ENCODE data around the gene CSNK2A1. TPM values are rescaled to one million over a fixed set of nuclear protein-coding genes. Genes with fewer than 3 reads are reported as not detected.

Gene CSNK2A1
- total and polyA plus RNA-seq, 2 of the 8 experiments (the other 6 are each of a cell fraction or from before 2014, with no cell fraction given), result 117 to 260 TPM

DNA sequence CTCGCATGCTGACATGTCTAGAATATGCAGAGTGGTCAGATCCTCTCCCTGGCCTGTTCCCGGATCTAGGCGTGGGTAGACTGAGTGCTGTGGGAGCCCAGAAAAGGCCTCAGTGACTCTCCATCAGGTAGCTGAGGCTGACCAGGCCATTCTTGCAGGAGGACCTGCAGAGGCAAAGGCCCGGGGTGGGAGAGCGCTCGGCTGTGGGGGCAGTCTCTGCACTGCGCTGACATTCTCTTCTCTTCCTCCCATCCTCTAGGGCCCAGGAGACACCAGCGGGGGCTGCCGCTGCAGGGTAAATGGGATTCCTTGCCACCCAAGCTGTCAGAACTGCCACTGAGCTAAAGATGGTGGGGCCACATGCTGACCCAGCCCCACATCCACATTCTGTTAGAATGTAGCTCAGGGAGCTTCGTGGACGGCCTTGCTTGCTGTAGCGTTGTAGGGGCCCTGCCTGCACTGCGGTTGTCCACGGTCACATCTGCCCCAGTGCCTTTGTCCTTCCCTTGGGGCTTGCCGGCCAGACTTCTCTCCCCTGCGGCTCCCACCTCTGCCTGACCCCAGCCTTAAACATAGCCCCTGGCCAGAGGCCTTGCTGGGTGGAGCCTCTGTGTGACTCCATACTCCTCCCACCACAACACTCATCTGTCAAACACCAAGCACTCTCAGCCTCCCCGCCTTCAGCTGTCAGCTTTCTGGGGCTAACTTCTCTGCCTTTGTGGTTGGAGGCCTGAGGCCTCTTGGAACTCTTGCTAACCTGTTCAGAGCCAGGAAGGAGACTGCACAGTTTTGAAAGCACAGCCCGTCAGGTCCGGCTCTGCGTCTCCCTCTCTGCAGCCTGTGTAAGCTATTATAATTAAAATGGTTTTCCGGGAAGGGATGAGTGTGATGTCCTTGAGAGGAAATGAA, 113.2 kb downstream of the CSNK2A1 start:
- Histone ChIP-seq H3K18ac (ENCODE audit: extremely low read depth, low read length) (no peak overlapping the region), H4K20me1 (replicated peaks in 1 of 2; ENCODE audit: control insufficient read depth in 1 of 2, insufficient read depth in 2 of 2, low read length in 2 of 2) (peaks cover 14 to 37% of the 10 kb centered on the region in 2 experiments), H2BK5ac (ENCODE audit: low read depth, low read length) (no peak overlapping the region), H3K9me3 (ENCODE audit: insufficient read depth in 2 of 2, low read depth in 1 of 2, low read length in 1 of 2) (no peaks in the 10 kb centered on the region), H2AK5ac (ENCODE audit: low read depth, low read length) (no peak overlapping the region), H2BK15ac (ENCODE audit: low read length) (no peak overlapping the region), H3K79me1 (ENCODE audit: low read depth, low read length) (no peaks in the 10 kb centered on the region), H3K4me2 (ENCODE audit: insufficient read depth in 1 of 2, low read depth in 2 of 2, low read length in 2 of 2) (no peak overlapping the region), H3K79me2 (ENCODE audit: control insufficient read depth in 1 of 2, insufficient read depth in 2 of 2, low read length in 2 of 2) (no peaks in the 10 kb centered on the region), H3K56ac (replicated peaks; ENCODE audit: insufficient read length, low read depth, low read length) (no peak overlapping the region), H4K91ac (replicated peaks; ENCODE audit: insufficient read length, low read length) (no peak overlapping the region), H3K9ac (replicated peaks in 1 of 4; ENCODE audit: extremely low read depth in 1 of 4, low read depth in 3 of 4, low read length in 3 of 4) (no peak overlapping the region), H3K4me3 (ENCODE audit: extremely low read depth in 1 of 4, insufficient read depth in 2 of 4, low read depth in 3 of 4, low read length in 4 of 4) (no peak overlapping the region), H3K23ac (ENCODE audit: insufficient read length) (no peak overlapping the region), H3K23me2 (ENCODE audit: low read depth, low read length) (no peaks in the 10 kb centered on the region), H2AFZ (ENCODE audit: low read length) (no peak overlapping the region), H4K5ac (ENCODE audit: insufficient read length, low read depth, low read length) (no peak overlapping the region), H2BK12ac (ENCODE audit: low read depth, low read length) (no peak overlapping the region), H2BK20ac (ENCODE audit: low read length) (no peak overlapping the region), H3K27ac (ENCODE audit: low read depth, low read length) (no peak overlapping the region), H3K4ac (replicated peaks; ENCODE audit: insufficient read length, low read depth, low read length) (no peak overlapping the region), H3K14ac (ENCODE audit: insufficient read length) (no peak overlapping the region), H3K27me3 (replicated peaks in 1 of 4; ENCODE audit: control insufficient read depth in 3 of 4, extremely low read depth in 1 of 4, insufficient read depth in 3 of 4, low read length in 3 of 4) (peaks cover 0 to 7% (median 3%) of the 10 kb centered on the region in 4 experiments; a peak in 4 of 7 replicates), H3K36me3 (ENCODE audit: control insufficient read depth in 2 of 4, insufficient read depth in 4 of 4, low read length in 3 of 4) (peaks cover 0 to 16% (median 6%) of the 10 kb centered on the region in 4 experiments; a peak in 5 of 8 replicates), H3K4me1 (replicated peaks in 1 of 4; ENCODE audit: control insufficient read depth in 3 of 4, insufficient read depth in 4 of 4, low read length in 3 of 4) (peaks cover 0 to 13% (median 5%) of the 10 kb centered on the region in 4 experiments; a peak in 6 of 7 replicates), H2BK120ac (replicated peaks; ENCODE audit: low read depth, low read length) (no peak overlapping the region), H4K8ac (ENCODE audit: extremely low read depth, insufficient read depth, low read length) (no peak overlapping the region)
- ChIA-PET CTCF (ENCODE audit: partially characterized antibody) (interaction anchor here (1.0 to 3.8 kb wide), 15 partner anchors 8 to 216 kb away, joined by 3 to 52 read pairs (median 5); no protein-coding TSS in a partner anchor), POLR2A (ENCODE audit: partially characterized antibody) (interaction anchor here (0.6 to 1.5 kb wide), 11 partner anchors 8 to 83 kb away, joined by 3 to 4 read pairs (median 3); partner anchors contain the start of genes NRSN2, TBC1D20 and TRIB3)
- FAIRE-seq, result no peak
- 94% methylated on average over 21 of the region's 21 CpGs; no CpG with 5 or more reads in 1 of the 2 experiments for WGBS, 2 experiments (ENCODE audit: extremely low coverage in 1 of 2, insufficient coverage in 1 of 2, insufficient read length in 1 of 2, insufficient replicate concordance in 2 of 2, low coverage in 1 of 2, low lambda C conversion rate in 2 of 2, missing lambda C conversion rate in 1 of 2)
- no peak for DNase-seq (ENCODE audit: low read depth in 1 of 2, low spot score in 2 of 2)
- TF ChIP-seq MAX (IDR thresholded peaks at IDR 0.05) (no peak), KDM5A (IDR thresholded peaks at IDR 0.05; ENCODE audit: low read length) (no peak), KDM4A (IDR thresholded peaks at IDR 0.05; ENCODE audit: low read depth, low read length, severe bottlenecking) (no peak), MAFK (IDR thresholded peaks at IDR 0.05; ENCODE audit: low read depth, low read length) (no peak), E2F6 (IDR thresholded peaks at IDR 0.05) (no peak), POU5F1 (IDR thresholded peaks at IDR 0.05; ENCODE audit: low read depth, low read length) (no peak), GTF2F1 (IDR thresholded peaks at IDR 0.05; ENCODE audit: borderline replicate concordance, low read depth, low read length) (no peak), JUN (IDR thresholded peaks at IDR 0.05; ENCODE audit: low read depth, low read length) (no peak), SIRT6 (IDR thresholded peaks at IDR 0.05; ENCODE audit: low read length) (no peak), CHD1 (IDR thresholded peaks at IDR 0.05; ENCODE audit: low read depth, low read length) (no peak), SP1 (IDR thresholded peaks at IDR 0.05; ENCODE audit: low read depth, low read length) (no peak)

Data from H1 (cell line).